Measurements from ENCODE around the gene SCNN1B. TPM values are rescaled to one million over a fixed set of nuclear protein-coding genes. Genes with fewer than 3 reads are reported as not detected.

The SCNN1B gene
- total and polyA plus RNA-seq, 8 donors: 0.47 to 2.3 (median 1.0) TPM

DNA sequence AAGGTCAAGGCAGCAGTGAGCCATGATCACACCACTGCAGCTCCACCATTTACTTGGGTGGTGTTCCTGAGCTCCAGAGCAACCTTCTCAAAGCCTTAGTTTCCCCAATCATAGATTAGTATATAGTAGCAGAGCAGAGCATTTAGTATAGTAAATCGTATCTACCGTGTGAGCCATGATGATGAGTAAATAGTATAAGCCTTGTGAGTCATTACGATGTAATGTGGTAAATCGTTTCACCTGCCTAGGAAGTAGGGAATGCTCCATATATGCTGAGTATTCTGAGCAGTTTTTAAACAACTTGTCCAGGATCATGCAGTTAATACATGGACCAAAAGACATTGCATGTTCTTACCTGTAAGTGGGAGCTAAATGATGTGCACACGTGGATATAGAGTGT lies 66.4 kb downstream of the SCNN1B start:
- intact Hi-C loops (cut with DNase I): no loop called here
- H3K36me3 ChIP-seq: no peaks in the 10 kb centered on the region
- DNase-seq (no peak), ATAC-seq (no peak), FAIRE-seq (no peak)
- H3K4me3 ChIP-seq: no peak overlapping the region
- H3K9me3 ChIP-seq: no peaks in the 10 kb centered on the region
- H3K4me1 ChIP-seq: peaks cover 0 to 22% (median under 1%) of the 10 kb centered on the region in 3 donors
- H3K27ac ChIP-seq: no peak overlapping the region
- 73 to 77% methylated on average over 5 of the region's 5 CpGs for WGBS, 2 donors
- no peaks in the 10 kb centered on the region for H3K27me3 ChIP-seq
- TF ChIP-seq, protein P1, sequence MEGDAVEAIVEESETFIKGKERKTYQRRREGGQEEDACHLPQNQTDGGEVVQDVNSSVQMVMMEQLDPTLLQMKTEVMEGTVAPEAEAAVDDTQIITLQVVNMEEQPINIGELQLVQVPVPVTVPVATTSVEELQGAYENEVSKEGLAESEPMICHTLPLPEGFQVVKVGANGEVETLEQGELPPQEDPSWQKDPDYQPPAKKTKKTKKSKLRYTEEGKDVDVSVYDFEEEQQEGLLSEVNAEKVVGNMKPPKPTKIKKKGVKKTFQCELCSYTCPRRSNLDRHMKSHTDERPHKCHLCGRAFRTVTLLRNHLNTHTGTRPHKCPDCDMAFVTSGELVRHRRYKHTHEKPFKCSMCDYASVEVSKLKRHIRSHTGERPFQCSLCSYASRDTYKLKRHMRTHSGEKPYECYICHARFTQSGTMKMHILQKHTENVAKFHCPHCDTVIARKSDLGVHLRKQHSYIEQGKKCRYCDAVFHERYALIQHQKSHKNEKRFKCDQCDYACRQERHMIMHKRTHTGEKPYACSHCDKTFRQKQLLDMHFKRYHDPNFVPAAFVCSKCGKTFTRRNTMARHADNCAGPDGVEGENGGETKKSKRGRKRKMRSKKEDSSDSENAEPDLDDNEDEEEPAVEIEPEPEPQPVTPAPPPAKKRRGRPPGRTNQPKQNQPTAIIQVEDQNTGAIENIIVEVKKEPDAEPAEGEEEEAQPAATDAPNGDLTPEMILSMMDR (IDR thresholded peaks at IDR 0.05): no peak

DNA sequence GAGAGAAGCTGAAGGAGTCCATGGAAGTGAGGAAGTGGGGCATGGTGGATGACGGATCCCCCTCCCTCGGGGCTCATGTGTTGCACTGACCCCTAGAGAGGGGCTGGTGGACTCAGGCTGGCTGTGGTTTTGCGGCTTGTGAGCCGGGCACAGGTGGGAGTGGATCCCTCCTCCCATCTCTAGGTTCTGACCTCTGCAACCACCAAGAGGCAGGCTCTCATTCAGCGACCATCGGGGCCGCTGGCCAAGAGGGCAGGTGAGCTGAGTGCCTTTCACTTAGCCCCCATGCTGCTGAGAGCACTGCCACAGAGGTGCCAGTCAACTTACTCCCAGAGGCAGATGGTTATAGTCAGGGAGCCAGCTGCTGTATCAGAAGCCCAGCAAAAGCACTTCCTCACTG lies 67.3 kb downstream of the SCNN1B start:
- TF ChIP-seq, protein P1 (IDR thresholded peaks at IDR 0.05): no peak
- ATAC-seq (no peak), DNase-seq (no peak), FAIRE-seq (no peak)
- Histone ChIP-seq H3K36me3 (no peaks in the 10 kb centered on the region), H3K27ac (no peak overlapping the region), H3K9me3 (no peaks in the 10 kb centered on the region), H3K4me1 (peaks cover 0 to 15% (median 0%) of the 10 kb centered on the region in 3 donors), H3K27me3 (no peaks in the 10 kb centered on the region), H3K4me3 (no peak overlapping the region)
- intact Hi-C loops (cut with DNase I): no loop called here
- WGBS, 2 donors: 68 to 74% methylated on average over 7 of the region's 7 CpGs

DNA sequence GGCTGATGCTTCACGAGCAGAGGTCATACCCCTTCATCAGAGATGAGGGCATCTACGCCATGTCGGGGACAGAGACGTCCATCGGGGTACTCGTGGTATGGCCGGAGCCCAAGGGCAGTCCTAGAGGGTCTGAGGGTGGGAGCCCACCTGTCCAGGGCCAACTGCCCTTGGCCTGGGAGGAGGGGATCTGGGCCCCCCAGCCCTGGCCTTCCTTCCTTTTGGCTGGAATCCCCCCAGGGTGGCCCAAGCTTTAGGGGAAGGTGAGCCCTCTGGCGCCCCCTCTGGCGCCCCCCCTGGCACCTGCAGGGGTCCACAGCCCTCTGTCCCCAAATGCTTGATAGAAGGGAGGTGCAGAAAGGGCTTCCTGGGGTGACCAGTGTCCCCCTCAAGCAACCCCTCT lies 69.3 kb downstream of the SCNN1B start:
- ATAC-seq: no peak
- intact Hi-C loops (cut with DNase I): no loop called here
- FAIRE-seq: no peak

DNA sequence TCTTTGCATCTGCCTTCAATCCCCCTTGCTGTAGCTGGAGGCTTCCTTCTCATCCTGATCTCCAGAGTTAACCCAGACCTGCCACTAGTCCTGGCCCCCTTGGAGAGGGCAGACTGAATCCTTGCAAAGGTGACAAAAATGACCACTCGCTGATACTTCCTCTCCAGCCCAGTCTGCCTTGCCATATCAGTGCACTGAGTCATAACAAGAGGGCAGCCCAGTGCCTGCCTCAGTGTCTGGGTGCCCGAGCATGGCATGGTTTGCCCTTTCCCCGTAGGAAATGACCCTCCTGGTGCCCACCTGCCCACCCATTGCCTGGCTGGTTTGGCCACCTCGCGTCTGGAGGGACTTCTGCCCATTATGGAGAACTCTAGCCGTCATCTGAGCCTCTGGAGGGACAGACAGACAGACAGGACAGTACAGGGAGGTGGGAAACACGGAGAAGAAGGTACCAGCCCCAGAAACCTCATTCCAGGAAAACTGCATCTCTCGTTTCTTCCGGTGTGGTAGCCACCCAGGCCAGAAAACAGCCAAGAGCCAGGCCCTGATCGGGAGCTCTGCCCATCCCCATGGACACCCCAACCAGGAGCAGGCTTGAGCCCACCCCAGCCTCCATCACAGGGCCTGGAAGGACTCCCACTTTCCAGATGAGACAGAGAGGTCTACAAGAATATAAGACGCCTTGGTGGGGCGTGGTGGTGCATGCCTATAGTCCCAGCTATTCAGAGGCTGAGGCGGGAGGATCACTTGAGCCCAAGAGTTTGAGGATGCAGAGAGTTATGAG lies 71.5 kb downstream of the SCNN1B start:
- H3K27me3 ChIP-seq: no peaks in the 10 kb centered on the region
- H3K36me3 ChIP-seq: no peaks in the 10 kb centered on the region
- TF ChIP-seq, protein P1 (IDR thresholded peaks at IDR 0.05): no peak
- FAIRE-seq (no peak), ATAC-seq (no peak), DNase-seq (peak in 1 of 6 donors; percentile 37)
- H3K27ac ChIP-seq: no peak overlapping the region
- intact Hi-C loops (cut with DNase I): no loop called here
- H3K4me1 ChIP-seq: no peaks in the 10 kb centered on the region
- H3K9me3 ChIP-seq: no peaks in the 10 kb centered on the region
- WGBS, 2 donors: 79 to 89% methylated on average over 13 of the region's 13 CpGs
- no peak overlapping the region for H3K4me3 ChIP-seq

More for the DNA sequence above, 69.3 kb downstream of the SCNN1B start:
- Histone ChIP-seq H3K27ac (no peak overlapping the region), H3K4me1 (peaks cover 0 to under 1% (median 0%) of the 10 kb centered on the region in 3 donors), H3K9me3 (no peaks in the 10 kb centered on the region), H3K36me3 (no peaks in the 10 kb centered on the region), H3K27me3 (no peaks in the 10 kb centered on the region), H3K4me3 (no peak overlapping the region)
- TF ChIP-seq, protein P1 (IDR thresholded peaks at IDR 0.05): no peak
- DNase-seq: no peak
- WGBS, 2 donors: 71 to 78% methylated on average over 9 of the region's 9 CpGs

All from pancreas (tissue), 10 donors.